Sigmoid colon (tissue), 7 donors: ENCODE measurements around the gene SARS2. TPM values are rescaled to one million over a fixed set of nuclear protein-coding genes. Genes with fewer than 3 reads are reported as not detected.

Experiments
- DNase-seq: peaks from one replicate; pipeline ENCODE4 v3.0.0-alpha.2; 2019
- H3K27ac ChIP-seq, 4 donors: fragments of 200-600 bp; sonication (generic); one replicate each; pipeline ENCODE4 v1.5.1; 2016 to 2019; ENCODE audit warnings: mild to moderate bottlenecking in 1 of 4
- H3K27me3 ChIP-seq, 3 donors: fragments of 200-600 bp; sonication (generic); one replicate each; pipeline ENCODE4 v1.5.1; 2019; ENCODE audit warnings: mild to moderate bottlenecking in 1 of 3
- H3K36me3 ChIP-seq, 4 donors: fragments of 200-600 bp; sonication (generic); one replicate each; pipeline ENCODE4 v1.5.1; 2016 to 2019
- H3K4me1 ChIP-seq, 4 donors: fragments of 200-600 bp; sonication (generic); one replicate each; pipeline ENCODE4 v1.5.1; 2017 to 2019
- H3K4me3 ChIP-seq, 4 donors: fragments of 200-600 bp; sonication (generic); one replicate each; pipeline ENCODE4 v1.5.1; 2017 to 2019; ENCODE audit warnings: mild to moderate bottlenecking in 2 of 4, moderate library complexity in 1 of 4
- H3K9me3 ChIP-seq, 4 donors: fragments of 200-600 bp in 3 of 4; sonication (generic) in 3 of 4; one replicate each; pipeline versions ENCODE4 v1.5.1 to v1.6.1; 2013 to 2019
- EP300 ChIP-seq, 4 donors: sonication (generic); formaldehyde crosslinking; IDR thresholded peaks; one replicate each; pipeline ENCODE4 v1.6.1; 2017; ENCODE audit warnings: antibody characterized with exemption in 4 of 4
- POLR2A ChIP-seq, 2 donors: fragments of 450-650 bp; IDR thresholded peaks; one replicate each; pipeline ENCODE4 v1.6.1; 2016; ENCODE audit warnings: antibody characterized with exemption in 2 of 2, mild to moderate bottlenecking in 2 of 2, moderate library complexity in 2 of 2
- POLR2AphosphoS5 ChIP-seq, 4 donors: sonication (generic); formaldehyde crosslinking; IDR thresholded peaks; one replicate each; pipeline ENCODE4 v1.6.1; 2017; ENCODE audit warnings: antibody characterized with exemption in 4 of 4
- WGBS, 2 donors: extraction: QIAGEN DNeasy Blood & Tissue Kit; methylation state at CpG; one replicate each; pipeline ENCODE4 v1.1.7; 2013; 5-methylcytosine and 5-hydroxymethylcytosine counted together
- intact Hi-C: fragments of 100-400 bp; cut with DNase I; formaldehyde crosslinking; loops from one replicate; pipeline ENCODE4 v1.15.1; 2023
- polyA plus RNA-seq, 3 donors: library from polyadenylated mRNA; stranded (reverse); fragments of 200-250 nt; gene quantifications; one replicate each; pipeline ENCODE4 v1.2.3, GENCODE V29; 2013
- total RNA-seq, 4 donors: library from RNA; depleted of rRNA; stranded (reverse); fragments of >200 nt; gene quantifications; one replicate each; pipeline ENCODE4 v1.1.0, GENCODE V29; 2016
- TF ChIP-seq, protein P1 (sequence below), 4 experiments: fragments of 450-650 bp in 3 of 4; fragments of 200-600 bp in 1 of 4; IDR thresholded peaks; one replicate each; pipeline ENCODE4 v1.5.1; 2016 to 2019; ENCODE audit warnings: antibody characterized with exemption in 4 of 4, mild to moderate bottlenecking in 3 of 4, moderate library complexity in 2 of 4
- donor health status: healthy with polysubstance abuse.
- donor health status: Bipolar disorder and iron deficiency.
- donor health status: healthy.

The SARS2 gene
- total and polyA plus RNA-seq, 7 donors: 7.4 to 38.9 (median 15.3) TPM

DNA sequence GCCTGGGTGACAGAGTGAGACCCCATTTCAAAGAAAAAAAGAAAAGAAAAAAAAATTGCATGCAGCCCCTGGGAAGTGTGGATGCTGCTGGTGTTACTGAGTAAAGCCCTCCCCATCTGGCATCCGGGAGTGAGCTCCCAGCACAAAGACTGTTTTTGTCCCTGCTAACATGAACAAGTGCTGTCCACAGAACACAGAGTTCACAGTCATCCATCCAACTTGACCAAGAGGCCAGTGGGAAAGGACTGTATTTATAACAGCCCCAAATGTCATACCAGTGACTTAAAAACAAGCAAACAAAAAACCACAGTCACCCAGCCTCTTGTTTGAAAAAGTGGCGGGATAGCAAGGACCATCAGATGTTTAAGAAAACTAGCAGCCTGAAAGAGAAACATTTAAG lies 34.2 kb upstream of the SARS2 start:
- no peaks in the 10 kb centered on the region for H3K9me3 ChIP-seq
- no peak for DNase-seq
- H3K27me3 ChIP-seq: no peaks in the 10 kb centered on the region
- H3K27ac ChIP-seq: no peak overlapping the region
- peaks cover 0 to 10% (median 2%) of the 10 kb centered on the region in 4 donors for H3K4me1 ChIP-seq
- H3K36me3 ChIP-seq: peaks cover 0 to 12% (median 3%) of the 10 kb centered on the region in 4 donors
- TF ChIP-seq EP300 (IDR thresholded peaks at IDR 0.05) (no peak), POLR2A (IDR thresholded peaks at IDR 0.05) (no peak), POLR2AphosphoS5 (IDR thresholded peaks at IDR 0.05) (no peak)
- TF ChIP-seq, protein P1, sequence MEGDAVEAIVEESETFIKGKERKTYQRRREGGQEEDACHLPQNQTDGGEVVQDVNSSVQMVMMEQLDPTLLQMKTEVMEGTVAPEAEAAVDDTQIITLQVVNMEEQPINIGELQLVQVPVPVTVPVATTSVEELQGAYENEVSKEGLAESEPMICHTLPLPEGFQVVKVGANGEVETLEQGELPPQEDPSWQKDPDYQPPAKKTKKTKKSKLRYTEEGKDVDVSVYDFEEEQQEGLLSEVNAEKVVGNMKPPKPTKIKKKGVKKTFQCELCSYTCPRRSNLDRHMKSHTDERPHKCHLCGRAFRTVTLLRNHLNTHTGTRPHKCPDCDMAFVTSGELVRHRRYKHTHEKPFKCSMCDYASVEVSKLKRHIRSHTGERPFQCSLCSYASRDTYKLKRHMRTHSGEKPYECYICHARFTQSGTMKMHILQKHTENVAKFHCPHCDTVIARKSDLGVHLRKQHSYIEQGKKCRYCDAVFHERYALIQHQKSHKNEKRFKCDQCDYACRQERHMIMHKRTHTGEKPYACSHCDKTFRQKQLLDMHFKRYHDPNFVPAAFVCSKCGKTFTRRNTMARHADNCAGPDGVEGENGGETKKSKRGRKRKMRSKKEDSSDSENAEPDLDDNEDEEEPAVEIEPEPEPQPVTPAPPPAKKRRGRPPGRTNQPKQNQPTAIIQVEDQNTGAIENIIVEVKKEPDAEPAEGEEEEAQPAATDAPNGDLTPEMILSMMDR (IDR thresholded peaks at IDR 0.05): no peak
- intact Hi-C loops: loop anchor here (5.0 kb wide), 1 partner anchor 68 kb away; the partner anchor contains the start of gene FBXO27
- WGBS, 2 donors: 76 to 93% methylated on average over 2 of the region's 2 CpGs
- no peak overlapping the region for H3K4me3 ChIP-seq

DNA sequence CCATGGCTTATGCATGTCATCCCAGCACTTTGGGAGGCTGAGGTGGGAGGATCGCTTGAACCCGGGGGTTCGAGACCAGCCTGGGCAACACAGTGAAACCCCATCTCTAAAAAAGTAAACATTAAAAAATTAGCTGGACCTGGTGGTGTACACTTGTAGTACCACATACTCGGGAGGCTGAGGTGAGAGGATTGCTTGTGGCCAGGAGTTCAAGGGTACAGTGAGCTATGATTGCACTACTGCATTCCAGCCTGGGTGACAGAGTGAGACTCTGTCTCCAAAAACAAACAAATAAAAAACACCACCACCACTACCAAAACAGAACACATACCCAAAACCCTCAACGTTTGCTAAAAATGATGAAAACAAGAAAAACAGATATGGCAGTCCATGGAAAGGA lies 29.1 kb upstream of the SARS2 start:
- Histone ChIP-seq H3K36me3 (peaks cover 0 to 13% (median 0%) of the 10 kb centered on the region in 4 donors), H3K4me1 (peaks cover 0 to 10% (median 2%) of the 10 kb centered on the region in 4 donors), H3K27me3 (no peaks in the 10 kb centered on the region), H3K27ac (no peak overlapping the region), H3K4me3 (no peak overlapping the region), H3K9me3 (no peaks in the 10 kb centered on the region)
- 69 to 87% methylated on average over 5 of the region's 5 CpGs for WGBS, 2 donors
- intact Hi-C loops: loop anchor here (5.0 kb wide), 1 partner anchor 73 kb away; the partner anchor contains the start of gene FBXO27
- no peak for DNase-seq
- no peak for TF ChIP-seq EP300 (IDR thresholded peaks at IDR 0.05)

DNA sequence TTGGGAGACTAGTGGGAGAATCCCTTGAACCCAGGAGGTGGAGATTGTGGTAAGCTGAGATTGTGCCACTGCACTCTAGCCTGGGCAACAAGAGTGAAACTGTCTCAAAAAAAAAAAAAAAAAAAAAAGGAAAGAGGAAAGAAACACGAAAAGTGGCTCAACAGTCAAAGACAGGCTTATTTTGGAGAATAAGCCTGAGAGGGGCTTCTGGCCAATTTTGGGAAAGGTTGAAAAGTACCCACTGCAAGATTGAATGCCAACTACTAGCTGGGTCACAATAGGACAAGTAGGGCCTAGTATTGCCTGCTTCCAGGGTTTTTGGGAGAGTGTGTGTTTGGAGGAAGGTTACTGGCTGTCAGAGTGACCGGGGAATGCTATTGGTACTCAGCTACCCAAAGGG lies 27.7 kb upstream of the SARS2 start:
- Histone ChIP-seq H3K4me1 (peaks cover 0 to 10% (median 2%) of the 10 kb centered on the region in 4 donors), H3K27ac (no peak overlapping the region), H3K36me3 (peaks cover 0 to 13% (median 0%) of the 10 kb centered on the region in 4 donors), H3K9me3 (no peaks in the 10 kb centered on the region), H3K4me3 (no peak overlapping the region), H3K27me3 (no peaks in the 10 kb centered on the region)
- no peak for DNase-seq
- intact Hi-C loops: no loop called here
- no peak for TF ChIP-seq POLR2A (IDR thresholded peaks at IDR 0.05)
- TF ChIP-seq POLR2AphosphoS5 (IDR thresholded peaks at IDR 0.05): no peak
- TF ChIP-seq, protein P1 (IDR thresholded peaks at IDR 0.05): no peak
- no peak for TF ChIP-seq EP300 (IDR thresholded peaks at IDR 0.05)
- 85 to 88% methylated on average over 2 of the region's 2 CpGs for WGBS, 2 donors

DNA sequence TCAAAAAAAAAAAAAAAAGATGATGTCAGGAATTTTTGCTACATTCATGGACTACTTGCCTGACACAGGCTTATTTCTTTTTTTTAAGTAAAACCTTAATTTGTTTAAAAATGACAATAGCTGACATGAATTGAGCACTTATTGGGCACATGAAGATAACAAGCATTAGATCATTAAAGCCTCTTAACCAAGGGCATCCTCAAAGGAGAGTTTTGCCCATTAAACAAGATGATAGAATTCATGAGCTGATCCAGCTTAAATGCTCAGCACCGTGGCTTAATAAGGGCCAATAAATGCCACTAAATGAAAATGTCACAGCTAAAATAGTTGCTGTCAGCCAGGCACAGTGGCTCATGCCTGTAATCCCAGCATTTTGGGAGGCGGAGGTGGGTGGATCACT lies 25.7 kb upstream of the SARS2 start:
- 58 to 84% methylated on average over 2 of the region's 2 CpGs for WGBS, 2 donors
- H3K27me3 ChIP-seq: no peaks in the 10 kb centered on the region
- no peak for DNase-seq
- no peaks in the 10 kb centered on the region for H3K4me1 ChIP-seq
- intact Hi-C loops: no loop called here
- no peak overlapping the region for H3K4me3 ChIP-seq
- H3K9me3 ChIP-seq: no peaks in the 10 kb centered on the region
- H3K27ac ChIP-seq: no peak overlapping the region
- no peak for TF ChIP-seq EP300 (IDR thresholded peaks at IDR 0.05)
- TF ChIP-seq POLR2A (IDR thresholded peaks at IDR 0.05): no peak
- TF ChIP-seq, protein P1 (IDR thresholded peaks at IDR 0.05): no peak
- TF ChIP-seq POLR2AphosphoS5 (IDR thresholded peaks at IDR 0.05): no peak
- H3K36me3 ChIP-seq: peaks cover 0 to 13% (median 0%) of the 10 kb centered on the region in 4 donors

DNA sequence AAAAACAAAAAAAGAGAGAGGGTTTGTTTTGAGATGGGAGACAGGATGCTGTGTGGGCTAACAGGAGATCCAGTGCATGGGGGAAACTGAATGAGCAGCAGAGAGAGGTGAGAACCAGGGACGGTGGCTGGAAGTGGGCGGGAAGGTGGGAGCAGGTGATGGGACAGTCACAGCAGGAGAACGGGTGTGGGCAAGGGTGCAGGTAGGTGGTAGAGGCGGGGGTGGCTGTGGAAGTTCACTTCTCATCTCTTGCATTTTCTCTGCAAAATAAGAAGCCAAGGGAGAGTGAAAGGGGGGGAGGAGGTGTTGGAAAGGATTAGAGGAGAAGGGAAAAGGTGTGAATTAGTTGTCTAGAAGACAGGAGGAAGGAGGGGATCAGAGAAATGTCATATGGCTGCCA lies 23.1 kb upstream of the SARS2 start:
- no peaks in the 10 kb centered on the region for H3K9me3 ChIP-seq
- H3K27me3 ChIP-seq: no peaks in the 10 kb centered on the region
- DNase-seq: no peak
- no peak overlapping the region for H3K4me3 ChIP-seq
- H3K4me1 ChIP-seq: peaks cover 0 to 11% (median 10%) of the 10 kb centered on the region in 4 donors
- 64 to 77% methylated on average over 4 of the region's 4 CpGs for WGBS, 2 donors
- no peak overlapping the region for H3K27ac ChIP-seq
- no peak for TF ChIP-seq POLR2AphosphoS5 (IDR thresholded peaks at IDR 0.05)
- peaks cover 0 to 13% (median 0%) of the 10 kb centered on the region in 4 donors for H3K36me3 ChIP-seq
- intact Hi-C loops: no loop called here
